IMR-90 (cell line): ENCODE results near the gene TRAF3. TPM values are rescaled to one million over a fixed set of nuclear protein-coding genes. Genes with fewer than 3 reads are reported as not detected.

ENCODE experiments used
- ATAC-seq: fragments of 200-7000 bp; cut with Tn5 transposase; 2 replicates; pipeline ENCODE4 v1.9.1; 2020; ENCODE audit warnings: low read depth, mild to moderate bottlenecking, moderate library complexity
- BruUV-seq: library from RNA; stranded (reverse); fragments of 400-500 nt; replicated peaks from 2 replicates; lab custom pipeline; 2021; lab: Mats Ljungman, UMichigan
- CTCF ChIA-PET: fragments of 300-600 bp; formaldehyde crosslinking; extraction: SDS; loops from one replicate; lab custom pipeline; 2021; ENCODE audit warnings: antibody characterized with exemption; lab: Yijun Ruan, JAX
- POLR2A ChIA-PET: fragments of 300-600 bp; sonication (Branson Sonifier 250); formaldehyde crosslinking; loops from one replicate; lab custom pipeline; 2022; ENCODE audit warnings: antibody characterized with exemption; ENCODE audit not compliant: unreplicated experiment; lab: Charles Lee
- DNase-seq: peaks from one replicate; pipeline ENCODE4 v3.0.0; 2013
- H2AFZ ChIP-seq: replicated peaks from 2 replicates; pipeline ENCODE3; 2013; ENCODE audit warnings: low read length, mild to moderate bottlenecking; ENCODE audit not compliant: poor library complexity
- H2AK5ac ChIP-seq: 2 replicates; pipeline ENCODE4 v1.6.1; 2013; ENCODE audit warnings: low read depth, low read length, inconsistent platforms
- H2AK9ac ChIP-seq: replicated peaks from 2 replicates; pipeline ENCODE3; 2013; ENCODE audit warnings: mild to moderate bottlenecking, low read depth, low read length, moderate library complexity; ENCODE audit not compliant: poor library complexity
- H2BK120ac ChIP-seq: 2 replicates; pipeline ENCODE4 v1.6.1; 2013; ENCODE audit warnings: low read depth, low read length, inconsistent platforms
- H2BK15ac ChIP-seq: 3 replicates; pipeline ENCODE4 v1.6.1; 2013; ENCODE audit warnings: low read depth, low read length, inconsistent platforms
- H2BK20ac ChIP-seq: 2 replicates; pipeline ENCODE4 v1.6.1; 2013; ENCODE audit warnings: low read depth, mild to moderate bottlenecking, inconsistent platforms, low read length, moderate library complexity
- H2BK5ac ChIP-seq: 2 replicates; pipeline ENCODE4 v1.6.1; 2013; ENCODE audit warnings: mild to moderate bottlenecking, low read depth, low read length, inconsistent platforms; ENCODE audit not compliant: poor library complexity, severe bottlenecking
- H3K14ac ChIP-seq: replicated peaks from 2 replicates; pipeline ENCODE4 v1.6.1; 2013; ENCODE audit warnings: low read depth, low read length, inconsistent platforms
- H3K18ac ChIP-seq: 2 replicates; pipeline ENCODE4 v1.6.1; 2013; ENCODE audit warnings: low read depth, low read length, control low read depth
- H3K23ac ChIP-seq: 2 replicates; pipeline ENCODE4 v1.6.1; 2013; ENCODE audit warnings: low read depth, low read length, inconsistent platforms
- H3K27ac ChIP-seq: 2 replicates; pipeline ENCODE4 v1.5.1; 2013; ENCODE audit warnings: mild to moderate bottlenecking, control low read depth, low read length; ENCODE audit not compliant: insufficient read depth
- H3K27me3 ChIP-seq: 2 replicates; pipeline ENCODE4 v1.6.1; 2013; ENCODE audit warnings: low read length; ENCODE audit not compliant: control insufficient read depth, insufficient read depth
- H3K36me3 ChIP-seq: 2 replicates; pipeline ENCODE4 v1.6.1; 2013; ENCODE audit warnings: low read length, mixed read lengths; ENCODE audit not compliant: control insufficient read depth, insufficient read depth
- H3K4ac ChIP-seq: 2 replicates; pipeline ENCODE4 v1.6.1; 2013; ENCODE audit warnings: low read depth, low read length, inconsistent platforms
- H3K4me1 ChIP-seq: 2 replicates; pipeline ENCODE4 v1.6.1; 2013; ENCODE audit warnings: low read length, mixed read lengths; ENCODE audit not compliant: control insufficient read depth, insufficient read depth
- H3K4me2 ChIP-seq: 2 replicates; pipeline ENCODE4 v1.6.1; 2013; ENCODE audit warnings: low read depth, mild to moderate bottlenecking, control low read depth, low read length, moderate library complexity
- H3K4me3 ChIP-seq: 2 replicates; pipeline ENCODE4 v1.5.1; 2013; ENCODE audit warnings: low read depth, mild to moderate bottlenecking, control low read depth, low read length, moderate library complexity; ENCODE audit not compliant: insufficient read depth
- H3K56ac ChIP-seq: 2 replicates; pipeline ENCODE4 v1.6.1; 2013; ENCODE audit warnings: low read length, inconsistent platforms; ENCODE audit not compliant: insufficient read depth; ENCODE audit errors: extremely low read depth
- H3K79me1 ChIP-seq, 2 experiments: 2 replicates each; pipeline ENCODE4 v1.6.1; 2013; ENCODE audit warnings: low read length in 2 of 2, inconsistent platforms in 1 of 2, low read depth in 1 of 2
- H3K9ac ChIP-seq: 2 replicates; pipeline ENCODE4 v1.6.1; 2013; ENCODE audit warnings: low read depth, low read length, control low read depth
- H3K9me1 ChIP-seq: 2 replicates; pipeline ENCODE4 v1.6.1; 2013; ENCODE audit warnings: low read length, inconsistent platforms; ENCODE audit not compliant: insufficient read depth
- H3K9me3 ChIP-seq: 2 replicates; pipeline ENCODE4 v1.6.1; 2013; ENCODE audit warnings: low read length; ENCODE audit not compliant: control insufficient read depth, insufficient read depth
- H4K20me1 ChIP-seq: 2 replicates; pipeline ENCODE4 v1.6.1; 2013; ENCODE audit warnings: low read length, inconsistent platforms; ENCODE audit not compliant: insufficient read depth
- H4K5ac ChIP-seq: 2 replicates; pipeline ENCODE4 v1.6.1; 2013; ENCODE audit warnings: mild to moderate bottlenecking, low read depth, low read length, control low read depth
- H4K8ac ChIP-seq, 2 experiments: 2 replicates each; pipeline ENCODE4 v1.6.1; 2013; ENCODE audit warnings: low read depth in 2 of 2, low read length in 2 of 2, control low read depth in 1 of 2, inconsistent platforms in 1 of 2
- H4K91ac ChIP-seq: 2 replicates; pipeline ENCODE4 v1.6.1; 2013; ENCODE audit warnings: low read depth, low read length, inconsistent platforms; ENCODE audit not compliant: insufficient read depth
- CHD1 ChIP-seq: IDR thresholded peaks from 2 replicates; pipeline ENCODE4 v1.6.1; 2012; ENCODE audit warnings: low read depth, low read length, improper control_type of control experiment
- NFE2L2 ChIP-seq: fragments of 150-350 bp; IDR thresholded peaks from 2 replicates; pipeline ENCODE4 v1.6.1; 2016; ENCODE audit warnings: low read depth, mild to moderate bottlenecking, low read length
- SMC3 ChIP-seq: fragments of 150-350 bp; IDR thresholded peaks from 2 replicates; pipeline ENCODE4 v1.6.1; 2016; ENCODE audit warnings: low read depth, mild to moderate bottlenecking, antibody characterized with exemption, low read length, moderate library complexity
- WGBS, 2 experiments: methylation state at CpG; one replicate each; pipeline versions ENCODE4 v1.1.5 to v1.1.7; 2013; ENCODE audit warnings: missing lambda C conversion rate in 2 of 2; ENCODE audit not compliant: insufficient read length in 1 of 2; ENCODE audit errors: extremely low coverage in 2 of 2; 5-methylcytosine and 5-hydroxymethylcytosine counted together
- dilution Hi-C: fragments of 300-500 bp; cut with HindIII; formaldehyde crosslinking; loops from one replicate; pipeline ENCODE4 v1.14.3; 2018; ENCODE audit warnings: low sequenced_read_pairs; ENCODE audit not compliant: unreplicated experiment
- in situ Hi-C: fragments of 300-500 bp; cut with MboI; formaldehyde crosslinking; loops from 3 replicates; pipeline ENCODE4 v1.14.3; 2019; ENCODE audit warnings: low sequenced_read_pairs, inconsistent platforms, mixed read lengths
- intact Hi-C: fragments of 100-400 bp; cut with micrococcal nuclease; formaldehyde crosslinking; loops from 2 replicates; pipeline ENCODE4 v1.10.0; 2022
- polyA plus RNA-seq, 3 experiments: library from polyadenylated mRNA; depleted of rRNA; stranded (reverse); fragments of >200 nt; gene quantifications; 2 replicates each; pipeline ENCODE4 v1.2.3, GENCODE V29; 2012; ENCODE audit warnings: low replicate concordance in 1 of 3
- total RNA-seq: library from RNA; depleted of rRNA; stranded (reverse); fragments of >200 nt; gene quantifications from 2 replicates; pipeline ENCODE4 v1.2.3, GENCODE V29; 2012
- TF ChIP-seq, protein P1 (sequence below): fragments of 150-350 bp; IDR thresholded peaks from 2 replicates; pipeline ENCODE4 v1.6.1; 2017; ENCODE audit warnings: mild to moderate bottlenecking, antibody characterized with exemption, low read length, low read depth

Gene TRAF3
- total and polyA plus RNA-seq, 2 of the 4 experiments (the other 2 are of a cell fraction), result 21.2 to 25.3 TPM

- dilution Hi-C loops (no loop called here), intact Hi-C loops (no loop called here), in situ Hi-C loops (no loop called here)
- WGBS, 2 experiments, result 80% methylated on average over 2 of the region's 6 CpGs; no CpG with 5 or more reads in 1 of the 2 experiments
- Histone ChIP-seq H4K8ac (no peak overlapping the region), H2AK9ac (no peak overlapping the region), H2BK15ac (no peak overlapping the region), H3K79me1 (peaks cover 49 to 81% of the 10 kb centered on the region in 2 experiments), H2AFZ (no peak overlapping the region), H3K27me3 (no peaks in the 10 kb centered on the region), H3K9me3 (no peaks in the 10 kb centered on the region), H4K20me1 (peaks cover 69% of the 10 kb centered on the region), H4K5ac (no peak overlapping the region), H2BK5ac (no peak overlapping the region), H2BK120ac (no peak overlapping the region), H3K18ac (no peak overlapping the region), H3K4me1 (peaks cover 12% of the 10 kb centered on the region), H3K56ac (no peak overlapping the region), H3K36me3 (no peaks in the 10 kb centered on the region), H3K4me2 (no peak overlapping the region), H3K9ac (no peak overlapping the region), H3K4ac (no peak overlapping the region), H4K91ac (no peak overlapping the region), H3K23ac (no peak overlapping the region), H3K9me1 (peaks cover 35% of the 10 kb centered on the region), H2AK5ac (no peak overlapping the region), H2BK20ac (no peak overlapping the region), H3K4me3 (no peak overlapping the region), H3K14ac (no peak overlapping the region), H3K27ac (no peak overlapping the region)
- TF ChIP-seq NFE2L2, result no peak
- TF ChIP-seq SMC3, result no peak
- TF ChIP-seq, protein P1, sequence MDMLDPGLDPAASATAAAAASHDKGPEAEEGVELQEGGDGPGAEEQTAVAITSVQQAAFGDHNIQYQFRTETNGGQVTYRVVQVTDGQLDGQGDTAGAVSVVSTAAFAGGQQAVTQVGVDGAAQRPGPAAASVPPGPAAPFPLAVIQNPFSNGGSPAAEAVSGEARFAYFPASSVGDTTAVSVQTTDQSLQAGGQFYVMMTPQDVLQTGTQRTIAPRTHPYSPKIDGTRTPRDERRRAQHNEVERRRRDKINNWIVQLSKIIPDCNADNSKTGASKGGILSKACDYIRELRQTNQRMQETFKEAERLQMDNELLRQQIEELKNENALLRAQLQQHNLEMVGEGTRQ, result no peak
- TF ChIP-seq CHD1, result no peak
- no TSS peak for BruUV-seq
- ChIA-PET POLR2A (no interaction called here), CTCF (no interaction called here)
- no peak for DNase-seq
- no peak for ATAC-seq
Measured at GRCh38 chr14:102802834-102803523, 25.7 kb downstream of the TRAF3 start.
